Mesenchymal stem cell (in vitro differentiated cells and primary cell): Measurements from ENCODE around the gene NPM3.

ENCODE experiments used
- DNase-seq: peaks from one replicate; pipeline ENCODE4 v3.0.0-alpha.2; 2013
- H2AFZ ChIP-seq: one replicate; pipeline ENCODE4 v1.6.1; 2013; ENCODE audit warnings: low read depth, mild to moderate bottlenecking, control low read depth, inconsistent platforms, low read length, moderate library complexity
- H2AK5ac ChIP-seq: 2 replicates; pipeline ENCODE4 v1.6.1; 2013; ENCODE audit warnings: low read length, moderate library complexity, mild to moderate bottlenecking, inconsistent platforms; ENCODE audit not compliant: severe bottlenecking
- H2BK120ac ChIP-seq: one replicate; pipeline ENCODE4 v1.6.1; 2013; ENCODE audit warnings: low read depth, mild to moderate bottlenecking, inconsistent platforms, low read length, moderate library complexity
- H2BK12ac ChIP-seq, 2 experiments: one replicate each; pipeline ENCODE4 v1.6.1; 2013; ENCODE audit warnings: inconsistent platforms in 2 of 2, low read length in 2 of 2, mild to moderate bottlenecking in 2 of 2, moderate library complexity in 2 of 2, control low read depth in 1 of 2
- H2BK15ac ChIP-seq: one replicate; pipeline ENCODE4 v1.6.1; 2013; ENCODE audit warnings: mild to moderate bottlenecking, low read depth, inconsistent platforms; ENCODE audit not compliant: poor library complexity, severe bottlenecking
- H2BK5ac ChIP-seq: 2 replicates; pipeline ENCODE4 v1.6.1; 2013; ENCODE audit warnings: low read depth, mild to moderate bottlenecking, low read length, control low read depth, inconsistent platforms; ENCODE audit not compliant: poor library complexity, severe bottlenecking
- H3K14ac ChIP-seq, 2 experiments: one replicate each; pipeline ENCODE4 v1.6.1; 2013; ENCODE audit warnings: inconsistent platforms in 2 of 2, low read length in 2 of 2, control low read depth in 1 of 2, mild to moderate bottlenecking in 1 of 2, moderate library complexity in 1 of 2
- H3K18ac ChIP-seq, 2 experiments: one replicate each; pipeline ENCODE4 v1.6.1; 2013; ENCODE audit warnings: inconsistent platforms in 2 of 2, low read length in 2 of 2, control low read depth in 1 of 2, low read depth in 1 of 2, mild to moderate bottlenecking in 1 of 2
- H3K23ac ChIP-seq, 2 experiments: one replicate each; pipeline ENCODE4 v1.6.1; 2013; ENCODE audit warnings: inconsistent platforms in 2 of 2, low read length in 2 of 2, mild to moderate bottlenecking in 2 of 2, moderate library complexity in 2 of 2, control low read depth in 1 of 2
- H3K27ac ChIP-seq: 2 replicates; pipeline ENCODE4 v1.5.1; 2013; ENCODE audit warnings: mild to moderate bottlenecking, moderate library complexity, low read length, control low read depth, inconsistent platforms; ENCODE audit not compliant: poor library complexity, severe bottlenecking
- H3K27me3 ChIP-seq, 2 experiments: 2 replicates each; pipeline versions ENCODE4 v1.6.1 to v1.7.0; 2013; ENCODE audit warnings: low read length in 2 of 2, mild to moderate bottlenecking in 2 of 2, moderate library complexity in 2 of 2, control low read depth in 1 of 2, inconsistent platforms in 1 of 2; ENCODE audit not compliant: control insufficient read depth in 1 of 2, insufficient read depth in 1 of 2
- H3K36me3 ChIP-seq, 2 experiments: 2 replicates each; pipeline versions ENCODE4 v1.6.1 to v1.7.0; 2013; ENCODE audit warnings: low read length in 2 of 2, control low read depth in 1 of 2, inconsistent platforms in 1 of 2, low read depth in 1 of 2, mild to moderate bottlenecking in 1 of 2; ENCODE audit not compliant: insufficient read depth in 2 of 2, control insufficient read depth in 1 of 2
- H3K4ac ChIP-seq, 2 experiments: one replicate each; pipeline ENCODE4 v1.6.1; 2013; ENCODE audit warnings: inconsistent platforms in 2 of 2, low read length in 2 of 2, mild to moderate bottlenecking in 2 of 2, moderate library complexity in 2 of 2, control low read depth in 1 of 2, low read depth in 1 of 2
- H3K4me1 ChIP-seq: 2 replicates; pipeline ENCODE4 v1.6.1; 2013; ENCODE audit warnings: low read depth, low read length, control low read depth; ENCODE audit not compliant: control insufficient read depth, insufficient read depth
- H3K4me2 ChIP-seq: 2 replicates; pipeline ENCODE4 v1.6.1; 2013; ENCODE audit warnings: low read length, mild to moderate bottlenecking, inconsistent platforms; ENCODE audit not compliant: poor library complexity, severe bottlenecking
- H3K4me3 ChIP-seq, 2 experiments: 2 replicates each; pipeline versions ENCODE4 v1.5.1 to v1.7.0; 2013; ENCODE audit warnings: low read length in 2 of 2, mild to moderate bottlenecking in 2 of 2, control low read depth in 1 of 2, low read depth in 1 of 2; ENCODE audit not compliant: insufficient read depth in 1 of 2
- H3K79me1 ChIP-seq: replicated peaks from 2 replicates; pipeline ENCODE4 v1.6.1; 2013; ENCODE audit warnings: mild to moderate bottlenecking, control low read depth, low read length, inconsistent platforms; ENCODE audit not compliant: poor library complexity, severe bottlenecking
- H3K9ac ChIP-seq: 2 replicates; pipeline ENCODE4 v1.7.0; 2013; ENCODE audit warnings: mild to moderate bottlenecking, low read length, moderate library complexity
- H3K9me3 ChIP-seq: 2 replicates; pipeline ENCODE4 v1.7.0; 2013; ENCODE audit warnings: mild to moderate bottlenecking, low read length; ENCODE audit not compliant: control insufficient read depth
- H4K8ac ChIP-seq: one replicate; pipeline ENCODE4 v1.6.1; 2013; ENCODE audit warnings: inconsistent platforms, mild to moderate bottlenecking, low read length, moderate library complexity
- H4K91ac ChIP-seq: one replicate; pipeline ENCODE4 v1.6.1; 2013; ENCODE audit warnings: mild to moderate bottlenecking, low read length, inconsistent platforms
- WGBS: methylation state at CpG from one replicate; pipeline ENCODE4 v1.1.7; 2013; ENCODE audit warnings: mixed read lengths; 5-methylcytosine and 5-hydroxymethylcytosine counted together

Gene NPM3

GRCh38 chr10:101827919-101828600 lies 44.8 kb upstream of the NPM3 start:
- peaks cover 10 to 25% of the 10 kb centered on the region in 2 experiments for H3K36me3 ChIP-seq
- no peak overlapping the region for H2AK5ac ChIP-seq
- H3K14ac ChIP-seq = no peak overlapping the region
- peaks cover 6% of the 10 kb centered on the region for H3K79me1 ChIP-seq
- H3K4me1 ChIP-seq = peaks cover 17% of the 10 kb centered on the region
- H3K4ac ChIP-seq = no peak overlapping the region
- H4K91ac ChIP-seq = no peak overlapping the region
- no peaks in the 10 kb centered on the region for H3K27me3 ChIP-seq
- no peak overlapping the region for H2AFZ ChIP-seq
- H3K4me3 ChIP-seq = peak overlapping the region in 1 of 2 experiments; percentile 49
- no peak overlapping the region for H4K8ac ChIP-seq
- no peak overlapping the region for H3K27ac ChIP-seq
- no peak overlapping the region for H2BK120ac ChIP-seq
- no peak overlapping the region for H2BK15ac ChIP-seq
- no peak overlapping the region for H2BK5ac ChIP-seq
- H3K4me2 ChIP-seq = no peak overlapping the region
- no peak overlapping the region for H3K18ac ChIP-seq
- H3K9ac ChIP-seq = no peak overlapping the region
- no peak for DNase-seq
- no peaks in the 10 kb centered on the region for H3K9me3 ChIP-seq
- no peak overlapping the region for H3K23ac ChIP-seq
- WGBS = 95% methylated on average over 9 of the region's 10 CpGs
- no peak overlapping the region for H2BK12ac ChIP-seq

- Histone ChIP-seq H2AFZ (no peak overlapping the region), H3K4me2 (no peak overlapping the region), H3K9me3 (no peaks in the 10 kb centered on the region), H3K4me1 (peaks cover 17% of the 10 kb centered on the region), H3K27me3 (no peaks in the 10 kb centered on the region), H2AK5ac (no peak overlapping the region), H3K23ac (no peak overlapping the region), H3K36me3 (peaks cover 10 to 25% of the 10 kb centered on the region in 2 experiments), H2BK15ac (no peak overlapping the region), H2BK12ac (no peak overlapping the region), H2BK120ac (no peak overlapping the region), H3K9ac (no peak overlapping the region), H3K27ac (no peak overlapping the region), H3K4me3 (no peak overlapping the region), H2BK5ac (no peak overlapping the region), H3K14ac (no peak overlapping the region), H4K91ac (no peak overlapping the region), H3K18ac (no peak overlapping the region), H4K8ac (no peak overlapping the region), H3K4ac (no peak overlapping the region), H3K79me1 (peaks cover 4% of the 10 kb centered on the region)
- DNase-seq = no peak
- 95% methylated on average over 3 of the region's 5 CpGs for WGBS
These were observed 43.7 kb upstream of the NPM3 start for GRCh38 chr10:101826852-101827434.

- no peak overlapping the region for H3K18ac ChIP-seq
- H3K27ac ChIP-seq = no peak overlapping the region
- H3K36me3 ChIP-seq = peaks cover 10 to 25% of the 10 kb centered on the region in 2 experiments
- H3K9me3 ChIP-seq = no peaks in the 10 kb centered on the region
- peaks cover under 1% of the 10 kb centered on the region for H3K4me1 ChIP-seq
- H3K4me3 ChIP-seq = no peak overlapping the region
- H3K27me3 ChIP-seq = no peaks in the 10 kb centered on the region
- no peak overlapping the region for H3K23ac ChIP-seq
- WGBS = 94% methylated on average over 2 of the region's 2 CpGs
- no peak overlapping the region for H2BK12ac ChIP-seq
- no peak overlapping the region for H4K8ac ChIP-seq
- peaks cover 3% of the 10 kb centered on the region for H3K79me1 ChIP-seq
- no peak overlapping the region for H2BK120ac ChIP-seq
- no peak overlapping the region for H4K91ac ChIP-seq
- H3K14ac ChIP-seq = no peak overlapping the region
- no peak overlapping the region for H3K4me2 ChIP-seq
- H3K4ac ChIP-seq = no peak overlapping the region
- DNase-seq = no peak
- no peak overlapping the region for H2BK15ac ChIP-seq
- no peak overlapping the region for H2AK5ac ChIP-seq
- H2BK5ac ChIP-seq = no peak overlapping the region
- no peak overlapping the region for H3K9ac ChIP-seq
- no peak overlapping the region for H2AFZ ChIP-seq
These were observed 41.5 kb upstream of the NPM3 start for GRCh38 chr10:101824736-101825135.

- H3K18ac ChIP-seq = peak overlapping the region; percentile 3 to 61
- H3K4ac ChIP-seq = peak overlapping the region; percentile 2 to 47
- no peak overlapping the region for H4K8ac ChIP-seq
- DNase-seq = peak; percentile 13
- no peak overlapping the region for H3K14ac ChIP-seq
- H2BK5ac ChIP-seq = no peak overlapping the region
- peak overlapping the region; percentile 61 for H3K27ac ChIP-seq
- H3K79me1 ChIP-seq = peaks cover 9% of the 10 kb centered on the region
- peak overlapping the region; percentile 100 for H3K9ac ChIP-seq
- H3K4me2 ChIP-seq = peak overlapping the region; percentile 36
- H3K4me3 ChIP-seq = peak overlapping the region in 1 of 2 experiments; percentile 96
- WGBS = 20% methylated on average over 14 of the region's 14 CpGs
- H2BK12ac ChIP-seq = peak overlapping the region in 1 of 2 experiments; percentile 54
- H3K4me1 ChIP-seq = peaks cover 9% of the 10 kb centered on the region
- H2AK5ac ChIP-seq = no peak overlapping the region
- H3K9me3 ChIP-seq = no peaks in the 10 kb centered on the region
- H3K23ac ChIP-seq = no peak overlapping the region
- peak overlapping the region; percentile 84 for H2BK15ac ChIP-seq
- no peak overlapping the region for H2BK120ac ChIP-seq
- H4K91ac ChIP-seq = no peak overlapping the region
- no peaks in the 10 kb centered on the region for H3K27me3 ChIP-seq
- peak overlapping the region; percentile 84 for H2AFZ ChIP-seq
- H3K36me3 ChIP-seq = no peaks in the 10 kb centered on the region
These were observed 35.8 kb upstream of the NPM3 start for GRCh38 chr10:101818872-101819633.
